Spleen (tissue), 7 donors: ENCODE measurements around the gene DUSP8.

ENCODE experiments used
- POLR2A ChIP-seq, 3 donors: fragments of 450-650 bp; IDR thresholded peaks; one replicate each; pipeline ENCODE4 v1.5.1; 2017; ENCODE audit warnings: antibody characterized with exemption in 3 of 3, mild to moderate bottlenecking in 1 of 3
- POLR2AphosphoS5 ChIP-seq, 3 donors: sonication (generic); formaldehyde crosslinking; IDR thresholded peaks; one replicate each; pipeline ENCODE4 v1.5.1; 2017; ENCODE audit warnings: antibody characterized with exemption in 3 of 3
- TF ChIP-seq, protein P1 (sequence below), 11 experiments: fragments of 200-600 bp in 7 of 11; fragments of 450-650 bp in 4 of 11; sonication (generic) in 4 of 11; IDR thresholded peaks in 8 of 11; conservative IDR thresholded peaks in 3 of 11; 1 replicate in 7 of 11; 2 replicates in 4 of 11; pipeline versions ENCODE4 v1.4.0 to v1.8.0; 2016 to 2021; ENCODE audit warnings: antibody characterized with exemption in 11 of 11, inconsistent platforms in 4 of 11, mild to moderate bottlenecking in 1 of 11
- donor health status: DM: no; HTN: no; CAD: no; lungs with moderate emphysema.
- donor health status: DM: no; HTN: no; CAD: no.
- donor health status: DM: no; HTN: no; CAD: no.

- no peak for TF ChIP-seq POLR2AphosphoS5 (IDR thresholded peaks at IDR 0.05)
- TF ChIP-seq, protein P1, sequence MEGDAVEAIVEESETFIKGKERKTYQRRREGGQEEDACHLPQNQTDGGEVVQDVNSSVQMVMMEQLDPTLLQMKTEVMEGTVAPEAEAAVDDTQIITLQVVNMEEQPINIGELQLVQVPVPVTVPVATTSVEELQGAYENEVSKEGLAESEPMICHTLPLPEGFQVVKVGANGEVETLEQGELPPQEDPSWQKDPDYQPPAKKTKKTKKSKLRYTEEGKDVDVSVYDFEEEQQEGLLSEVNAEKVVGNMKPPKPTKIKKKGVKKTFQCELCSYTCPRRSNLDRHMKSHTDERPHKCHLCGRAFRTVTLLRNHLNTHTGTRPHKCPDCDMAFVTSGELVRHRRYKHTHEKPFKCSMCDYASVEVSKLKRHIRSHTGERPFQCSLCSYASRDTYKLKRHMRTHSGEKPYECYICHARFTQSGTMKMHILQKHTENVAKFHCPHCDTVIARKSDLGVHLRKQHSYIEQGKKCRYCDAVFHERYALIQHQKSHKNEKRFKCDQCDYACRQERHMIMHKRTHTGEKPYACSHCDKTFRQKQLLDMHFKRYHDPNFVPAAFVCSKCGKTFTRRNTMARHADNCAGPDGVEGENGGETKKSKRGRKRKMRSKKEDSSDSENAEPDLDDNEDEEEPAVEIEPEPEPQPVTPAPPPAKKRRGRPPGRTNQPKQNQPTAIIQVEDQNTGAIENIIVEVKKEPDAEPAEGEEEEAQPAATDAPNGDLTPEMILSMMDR (IDR thresholded peaks at IDR 0.05 in 8 of 11, conservative IDR thresholded peaks at IDR 0.05 in 3 of 11): no peak
- no peak for TF ChIP-seq POLR2A (IDR thresholded peaks at IDR 0.05)
Measured at GRCh38 chr11:1533342-1533725, 38.7 kb downstream of the DUSP8 start.
